ENCODE data around the gene TNFRSF9.

DNA sequence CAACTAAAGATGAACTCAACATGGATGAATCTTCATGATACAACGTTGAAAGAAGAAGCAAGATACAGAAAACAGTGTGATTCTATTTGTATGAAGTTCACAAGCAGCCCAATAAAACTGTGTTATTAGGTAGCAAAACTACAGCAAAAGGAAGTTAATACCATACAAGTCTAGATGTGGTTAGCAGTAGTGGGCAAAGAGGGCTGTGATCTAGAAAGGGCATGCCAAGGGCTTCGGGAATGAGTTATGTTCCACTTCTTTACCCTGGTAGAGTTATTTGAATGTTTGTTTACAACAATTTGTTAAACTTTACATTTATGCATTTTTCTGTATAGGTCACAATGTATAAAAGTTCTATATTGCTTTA, 9.2 kb downstream of the TNFRSF9 start:
- TF ChIP-seq SP1 (CRISPR knock-in tag; conservative IDR thresholded peaks at IDR 0.05) (no peak), CTCF (IDR thresholded peaks at IDR 0.05) (no peak), HMGXB4 (CRISPR knock-in tag; IDR thresholded peaks at IDR 0.05) (no peak), MAX (CRISPR knock-in tag; IDR thresholded peaks at IDR 0.05) (no peak), CBFB (CRISPR knock-in tag; IDR thresholded peaks at IDR 0.05; ENCODE audit: low read depth) (no peak), ZNF317 (CRISPR knock-in tag; IDR thresholded peaks at IDR 0.05; ENCODE audit: borderline replicate concordance, low read depth) (no peak), MLX (CRISPR knock-in tag; IDR thresholded peaks at IDR 0.05) (no peak)
- TF ChIP-seq, protein P1, sequence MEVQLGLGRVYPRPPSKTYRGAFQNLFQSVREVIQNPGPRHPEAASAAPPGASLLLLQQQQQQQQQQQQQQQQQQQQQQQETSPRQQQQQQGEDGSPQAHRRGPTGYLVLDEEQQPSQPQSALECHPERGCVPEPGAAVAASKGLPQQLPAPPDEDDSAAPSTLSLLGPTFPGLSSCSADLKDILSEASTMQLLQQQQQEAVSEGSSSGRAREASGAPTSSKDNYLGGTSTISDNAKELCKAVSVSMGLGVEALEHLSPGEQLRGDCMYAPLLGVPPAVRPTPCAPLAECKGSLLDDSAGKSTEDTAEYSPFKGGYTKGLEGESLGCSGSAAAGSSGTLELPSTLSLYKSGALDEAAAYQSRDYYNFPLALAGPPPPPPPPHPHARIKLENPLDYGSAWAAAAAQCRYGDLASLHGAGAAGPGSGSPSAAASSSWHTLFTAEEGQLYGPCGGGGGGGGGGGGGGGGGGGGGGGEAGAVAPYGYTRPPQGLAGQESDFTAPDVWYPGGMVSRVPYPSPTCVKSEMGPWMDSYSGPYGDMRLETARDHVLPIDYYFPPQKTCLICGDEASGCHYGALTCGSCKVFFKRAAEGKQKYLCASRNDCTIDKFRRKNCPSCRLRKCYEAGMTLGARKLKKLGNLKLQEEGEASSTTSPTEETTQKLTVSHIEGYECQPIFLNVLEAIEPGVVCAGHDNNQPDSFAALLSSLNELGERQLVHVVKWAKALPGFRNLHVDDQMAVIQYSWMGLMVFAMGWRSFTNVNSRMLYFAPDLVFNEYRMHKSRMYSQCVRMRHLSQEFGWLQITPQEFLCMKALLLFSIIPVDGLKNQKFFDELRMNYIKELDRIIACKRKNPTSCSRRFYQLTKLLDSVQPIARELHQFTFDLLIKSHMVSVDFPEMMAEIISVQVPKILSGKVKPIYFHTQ (CRISPR knock-in tag; IDR thresholded peaks at IDR 0.05): no peak
